Kidney capillary endothelial cell (primary cell): Measurements from ENCODE around the gene SLC6A18.
A peak's percentile ranks its signal among the peaks of the same experiment; 100 is the strongest.
"Not testable (repeated sequence)": the region's sequence is repeated elsewhere in the genome, so short reads cannot be mapped to it uniquely, and the experiment has no call there.

ENCODE experiments used
- DNase-seq: peaks from one replicate; pipeline ENCODE4 v3.0.0-alpha.2; 2018; ENCODE audit warnings: low spot score

Gene SLC6A18

DNA sequence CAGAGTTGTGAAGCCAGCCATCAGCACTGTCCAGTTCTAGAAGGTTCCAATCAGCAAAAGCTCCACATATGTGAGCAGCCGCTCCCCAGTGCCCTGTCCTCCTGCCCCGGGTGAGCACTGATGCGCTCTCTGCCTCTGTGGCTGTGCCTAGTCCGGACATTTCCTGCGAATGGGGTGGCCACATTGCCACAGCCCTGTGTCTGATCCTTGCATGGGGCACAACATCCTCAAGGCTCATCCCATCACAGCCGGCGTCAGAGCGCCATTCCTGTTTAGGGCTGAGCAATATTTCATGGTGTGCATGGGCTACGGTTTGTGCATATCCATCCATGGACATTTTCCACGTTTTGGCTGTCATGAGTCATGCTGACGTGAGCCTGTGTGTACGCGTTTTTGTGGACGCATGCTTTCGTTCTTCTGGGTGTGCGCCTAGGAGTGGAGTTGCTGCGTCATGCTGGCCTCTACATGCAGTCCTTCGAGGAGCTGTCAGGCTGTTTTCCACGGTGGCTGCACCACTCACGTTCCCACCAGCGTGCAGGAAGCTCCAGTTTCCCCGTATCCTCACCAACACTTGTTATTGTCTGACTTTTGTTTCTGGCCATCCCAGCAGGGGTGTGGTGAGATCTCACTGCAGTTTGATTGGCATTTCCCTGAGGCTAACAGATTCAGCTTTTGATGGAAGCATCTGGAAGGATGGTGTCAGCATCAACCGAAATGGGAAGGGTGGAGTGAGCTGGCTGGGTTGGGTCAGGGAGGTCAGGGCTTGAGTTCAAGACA, 9.7 kb upstream of the SLC6A18 start:
- no peak for DNase-seq

DNA sequence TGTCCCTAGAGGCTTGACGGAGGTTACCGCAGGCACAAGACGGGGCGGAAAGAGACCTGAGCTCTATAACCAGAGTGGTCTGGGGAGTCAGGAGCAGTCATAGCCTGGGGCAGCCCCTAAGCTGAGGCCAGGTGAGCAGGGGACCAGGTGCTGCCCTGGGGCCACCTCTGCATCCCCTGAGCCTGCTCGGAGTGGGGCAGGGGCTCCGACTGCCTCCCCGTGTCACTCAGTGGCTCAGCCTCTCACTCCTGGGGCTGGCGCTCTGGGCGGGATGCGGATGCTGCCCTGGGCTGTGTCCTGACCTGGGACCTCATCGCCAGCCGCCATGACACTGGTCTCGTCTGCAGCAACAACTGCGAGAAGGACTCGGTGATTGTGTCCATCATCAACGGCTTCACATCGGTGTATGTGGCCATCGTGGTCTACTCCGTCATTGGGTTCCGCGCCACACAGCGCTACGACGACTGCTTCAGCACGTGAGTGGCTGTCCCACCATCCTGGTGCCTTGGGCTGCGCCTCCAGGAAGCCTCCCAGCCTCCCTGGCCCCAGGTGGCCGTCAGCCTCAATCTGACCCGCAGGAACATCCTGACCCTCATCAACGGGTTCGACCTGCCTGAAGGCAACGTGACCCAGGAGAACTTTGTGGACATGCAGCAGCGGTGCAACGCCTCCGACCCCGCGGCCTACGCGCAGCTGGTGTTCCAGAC, 8.8 kb upstream of the SLC6A18 start:
- no peak for DNase-seq

DNA sequence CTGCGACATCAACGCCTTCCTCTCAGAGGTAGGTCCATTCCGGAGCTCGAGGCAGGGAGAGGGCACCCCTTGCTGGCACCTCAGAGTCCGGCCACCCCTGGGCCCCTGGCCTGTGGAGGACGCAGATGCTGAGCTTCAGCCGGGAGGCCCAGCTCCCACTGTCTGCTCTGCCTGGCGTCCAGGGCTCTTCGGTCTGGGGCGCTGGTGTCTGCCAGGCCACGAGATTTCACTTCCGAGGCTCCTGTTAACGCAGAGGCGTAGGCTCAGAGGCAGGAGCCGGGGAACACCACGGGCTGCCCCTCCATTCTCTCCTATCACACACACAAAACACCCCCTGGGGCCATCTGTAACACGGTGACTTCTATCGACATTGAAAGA, 8.3 kb upstream of the SLC6A18 start:
- no peak for DNase-seq

DNA sequence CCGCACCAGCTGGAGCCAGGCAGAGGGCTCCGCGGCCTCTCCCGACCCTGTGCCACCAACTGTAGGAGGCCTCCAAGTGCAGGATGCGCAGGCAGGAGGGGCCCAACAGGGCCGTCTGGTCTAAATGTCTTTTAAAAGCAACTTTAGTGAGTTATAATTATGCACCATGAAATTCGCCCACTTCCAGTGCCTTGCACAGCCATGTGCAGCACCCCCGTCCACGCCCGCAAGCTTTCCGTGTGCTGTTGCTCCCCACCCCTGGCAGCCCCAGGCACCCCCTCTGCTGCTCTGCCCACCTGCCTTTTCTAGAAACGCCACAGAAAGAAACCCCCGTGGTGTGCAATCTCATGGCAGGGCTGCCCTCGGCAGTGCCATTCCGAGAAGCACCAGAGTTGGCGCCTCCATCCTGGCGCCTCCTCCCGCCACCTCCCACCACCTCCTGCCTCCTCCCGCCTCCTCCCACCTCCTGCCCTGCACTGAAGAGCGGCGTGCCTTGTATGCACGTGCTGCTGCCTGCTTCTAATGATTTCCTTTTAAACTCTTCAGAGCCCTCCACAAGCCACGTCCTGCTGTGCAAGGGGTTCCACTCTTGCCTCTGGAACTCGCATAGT, 7.5 kb upstream of the SLC6A18 start:
- no peak for DNase-seq

DNA sequence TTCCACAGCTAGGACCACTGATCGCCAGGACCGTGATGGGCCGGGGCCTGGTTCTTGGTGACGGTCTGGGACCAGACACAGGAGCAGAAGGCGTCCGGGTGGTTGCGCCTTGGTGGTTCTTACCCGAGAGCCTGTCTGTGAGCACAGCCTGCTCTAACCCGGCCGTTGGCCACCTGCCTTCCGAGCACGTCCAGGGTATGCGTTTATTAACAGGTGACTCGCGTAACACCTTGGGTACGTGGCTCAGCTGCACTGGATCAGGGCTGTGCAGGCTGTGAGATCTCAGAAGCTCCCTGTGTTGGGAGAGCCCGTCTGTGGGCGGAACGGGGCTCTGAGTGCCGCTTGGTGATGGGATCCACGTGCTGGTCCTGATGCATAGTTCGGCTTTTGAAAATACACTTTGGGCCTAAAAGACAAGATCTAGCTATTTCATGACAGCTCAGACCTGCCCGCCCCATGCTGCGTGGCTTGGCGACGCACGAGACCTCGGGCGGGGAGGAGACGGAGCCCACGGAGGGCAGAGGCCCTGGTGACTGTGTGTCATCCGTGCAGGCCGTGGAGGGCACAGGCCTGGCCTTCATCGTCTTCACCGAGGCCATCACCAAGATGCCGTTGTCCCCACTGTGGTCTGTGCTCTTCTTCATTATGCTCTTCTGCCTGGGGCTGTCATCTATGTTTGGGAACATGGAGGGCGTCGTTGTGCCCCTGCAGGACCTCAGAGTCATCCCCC, 6.7 kb upstream of the SLC6A18 start:
- no peak for DNase-seq

DNA sequence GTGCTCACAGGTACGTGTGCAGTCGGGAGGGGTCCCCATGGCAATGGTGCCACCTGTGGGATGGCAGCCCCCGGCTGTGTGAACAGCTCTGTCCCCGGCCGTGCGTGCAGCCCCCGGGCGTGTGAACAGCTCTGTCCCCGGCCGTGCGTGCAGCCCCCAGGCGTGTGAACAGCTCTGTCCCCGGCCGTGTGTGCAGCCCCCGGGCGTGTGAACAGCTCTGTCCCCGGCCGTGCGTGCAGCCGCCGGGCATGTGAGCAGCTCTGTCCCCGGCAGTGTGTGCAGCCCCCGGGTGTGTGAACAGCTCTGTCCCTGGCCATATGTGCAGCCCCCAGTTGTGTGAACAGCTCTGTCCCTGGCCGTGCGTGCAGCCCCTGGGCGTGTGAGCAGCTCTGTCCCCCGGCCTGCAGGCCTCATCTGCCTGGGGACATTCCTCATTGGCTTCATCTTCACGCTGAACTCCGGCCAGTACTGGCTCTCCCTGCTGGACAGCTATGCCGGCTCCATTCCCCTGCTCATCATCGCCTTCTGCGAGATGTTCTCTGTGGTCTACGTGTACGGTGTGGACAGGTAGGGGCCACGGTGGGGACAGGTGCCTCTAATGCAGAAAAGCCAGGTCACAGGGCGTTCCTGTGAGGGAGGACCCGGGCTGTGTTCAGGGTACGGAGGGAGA, 5.9 kb upstream of the SLC6A18 start:
- no peak for DNase-seq

DNA sequence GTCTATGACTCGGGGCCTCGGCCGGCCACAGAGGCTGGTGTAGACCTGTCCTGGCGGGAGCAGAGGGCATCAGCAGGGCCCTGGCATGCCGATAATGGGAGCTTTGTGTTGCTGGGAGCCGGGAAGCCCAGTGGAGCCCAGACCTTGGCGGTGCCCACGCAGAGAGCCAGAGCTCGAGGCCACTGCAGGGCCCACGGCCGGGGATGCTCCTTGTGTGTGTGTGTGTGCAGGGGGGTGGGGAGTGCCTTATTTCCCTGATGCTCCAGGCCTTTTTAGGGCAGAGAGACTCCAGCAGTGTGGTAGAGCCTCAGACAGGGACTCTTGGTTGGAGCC, 5.4 kb upstream of the SLC6A18 start:
- DNase-seq, result no peak

DNA sequence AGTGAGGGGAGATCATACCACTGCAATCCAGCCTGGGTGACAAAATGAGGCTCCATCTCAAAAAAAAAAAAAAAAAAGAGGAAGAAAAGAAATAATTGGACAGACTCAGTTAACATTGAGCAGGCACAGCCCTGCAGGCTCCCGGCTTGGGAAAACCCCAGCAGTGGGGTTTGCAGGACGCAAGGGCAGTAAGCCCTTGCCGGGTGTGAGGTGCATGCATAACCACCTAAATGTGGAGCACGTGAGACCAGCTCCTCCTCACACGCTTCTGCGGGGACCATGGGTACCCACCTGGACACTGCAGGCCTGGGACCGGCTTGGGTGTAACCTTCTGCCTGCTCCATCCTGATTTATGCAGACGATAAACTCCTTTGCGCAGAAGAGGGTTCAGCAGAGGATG, 4.8 kb upstream of the SLC6A18 start:
- no peak for DNase-seq

DNA sequence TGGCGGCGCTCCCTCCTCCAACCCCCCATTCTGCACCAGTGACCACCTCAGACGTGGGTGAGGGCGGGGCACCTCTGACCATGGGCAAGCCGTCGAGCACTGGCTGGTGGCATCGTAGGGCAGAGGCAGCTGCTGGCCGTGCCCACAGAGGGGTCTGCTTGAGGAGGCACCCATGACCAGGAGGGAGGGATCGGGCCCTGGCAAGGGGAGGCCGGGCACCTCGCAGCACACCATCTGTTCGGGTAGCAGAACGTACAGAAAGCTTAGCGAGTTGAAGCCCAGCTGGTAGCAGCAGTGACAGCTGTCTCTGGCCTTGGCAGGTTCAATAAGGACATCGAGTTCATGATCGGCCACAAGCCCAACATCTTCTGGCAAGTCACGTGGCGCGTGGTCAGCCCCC, 4.3 kb upstream of the SLC6A18 start:
- no peak for DNase-seq

DNA sequence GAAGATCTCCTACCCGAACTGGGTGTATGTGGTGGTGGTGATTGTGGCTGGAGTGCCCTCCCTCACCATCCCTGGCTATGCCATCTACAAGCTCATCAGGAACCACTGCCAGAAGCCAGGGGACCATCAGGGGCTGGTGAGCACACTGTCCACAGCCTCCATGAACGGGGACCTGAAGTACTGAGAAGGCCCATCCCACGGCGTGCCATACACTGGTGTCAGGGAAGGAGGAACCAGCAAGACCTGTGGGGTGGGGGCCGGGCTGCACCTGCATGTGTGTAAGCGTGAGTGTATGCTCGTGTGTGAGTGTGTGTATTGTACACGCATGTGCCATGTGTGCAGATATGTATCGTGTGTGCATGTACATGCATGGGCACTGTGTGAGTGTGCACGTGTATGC, 3.5 kb upstream of the SLC6A18 start:
- no peak for DNase-seq

DNA sequence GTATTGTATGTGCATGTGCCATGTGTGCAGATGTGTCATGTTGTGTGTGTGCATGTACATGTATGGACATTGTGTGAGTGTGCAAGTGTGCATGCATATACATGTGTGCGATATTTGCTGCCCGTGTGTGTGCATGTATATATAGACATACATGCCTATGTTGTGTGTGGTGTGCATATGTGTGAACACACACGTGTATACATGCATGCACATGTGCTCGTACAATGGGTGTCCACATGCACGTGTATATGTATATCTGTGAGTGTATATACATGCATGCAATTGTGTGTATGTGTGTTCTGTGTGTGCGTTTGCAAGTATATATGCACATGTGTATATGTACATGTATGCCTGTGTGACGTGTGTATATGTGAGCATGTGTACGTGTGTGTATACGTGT, 3.0 kb upstream of the SLC6A18 start:
- no peak for DNase-seq

DNA sequence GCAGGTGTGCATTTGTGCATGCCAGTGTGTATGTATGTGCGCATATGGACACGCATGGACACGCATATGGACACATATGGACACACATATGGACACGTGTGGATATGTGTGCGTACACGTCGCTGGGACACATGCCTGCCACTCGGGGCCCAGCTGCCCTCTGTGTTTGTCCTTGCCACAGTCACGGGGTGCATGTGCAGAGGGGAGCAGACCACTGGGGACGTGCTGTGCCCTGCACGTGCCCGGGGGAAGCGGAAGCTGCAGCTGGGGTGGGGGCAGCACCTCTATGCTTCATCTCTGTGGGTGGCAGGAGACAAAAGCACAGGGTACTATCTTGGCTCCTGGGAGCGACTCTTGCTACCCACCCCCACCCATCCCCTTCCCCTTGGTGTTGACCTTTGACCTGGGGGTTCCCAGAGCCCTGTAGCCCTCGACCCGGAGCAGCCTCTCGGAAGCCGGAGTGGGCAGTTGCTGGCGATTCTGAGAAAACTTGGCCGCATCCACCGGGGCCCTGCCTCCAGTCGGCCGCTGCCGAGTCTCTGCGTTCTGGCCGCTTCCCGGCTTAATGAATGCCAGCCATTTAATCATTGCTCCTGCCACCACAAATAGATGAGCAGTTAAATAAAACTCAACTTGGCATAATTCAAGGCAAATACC, 2.4 kb upstream of the SLC6A18 start:
- DNase-seq, result no peak

DNA sequence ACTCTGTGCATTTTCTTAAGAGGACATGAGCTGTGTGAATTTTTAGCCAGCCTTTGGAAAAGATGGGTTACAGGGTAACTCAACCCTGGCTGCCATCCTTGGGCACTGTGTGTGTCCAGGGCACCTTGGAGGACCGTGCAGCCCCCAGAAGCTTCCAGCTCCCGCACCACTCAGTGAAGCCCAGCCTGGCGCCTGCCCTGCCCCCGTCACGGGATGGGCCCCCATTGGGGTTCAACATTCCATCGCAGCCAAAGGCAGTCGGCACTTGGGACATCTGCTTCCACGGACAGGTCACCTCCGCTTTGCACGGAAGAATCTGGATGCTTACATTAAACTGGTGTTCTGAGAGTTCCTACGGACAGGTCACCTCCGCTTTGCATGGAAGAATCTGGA, 1.9 kb upstream of the SLC6A18 start:
- DNase-seq, result no peak

DNA sequence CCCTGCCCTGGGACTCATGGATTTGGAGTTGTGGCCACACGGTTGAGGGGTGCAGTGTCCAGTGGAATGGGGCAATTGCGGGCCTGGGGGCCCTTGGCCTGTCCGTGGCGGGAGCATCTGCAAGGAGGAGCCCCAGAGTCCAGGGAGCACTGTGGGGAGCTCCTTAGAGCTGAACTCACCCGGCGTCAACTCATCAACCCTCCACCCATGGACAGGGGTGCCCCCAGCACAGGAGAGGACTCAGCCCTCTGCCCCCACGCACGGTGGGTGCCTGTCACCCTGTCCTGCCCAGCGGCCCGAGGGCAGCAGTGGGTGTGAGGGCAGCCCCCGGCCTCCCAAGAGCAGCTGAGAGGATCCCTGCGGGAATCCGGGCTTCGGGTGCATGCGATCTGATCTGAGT, 550 bp upstream of the SLC6A18 start:
- no peak for DNase-seq

DNA sequence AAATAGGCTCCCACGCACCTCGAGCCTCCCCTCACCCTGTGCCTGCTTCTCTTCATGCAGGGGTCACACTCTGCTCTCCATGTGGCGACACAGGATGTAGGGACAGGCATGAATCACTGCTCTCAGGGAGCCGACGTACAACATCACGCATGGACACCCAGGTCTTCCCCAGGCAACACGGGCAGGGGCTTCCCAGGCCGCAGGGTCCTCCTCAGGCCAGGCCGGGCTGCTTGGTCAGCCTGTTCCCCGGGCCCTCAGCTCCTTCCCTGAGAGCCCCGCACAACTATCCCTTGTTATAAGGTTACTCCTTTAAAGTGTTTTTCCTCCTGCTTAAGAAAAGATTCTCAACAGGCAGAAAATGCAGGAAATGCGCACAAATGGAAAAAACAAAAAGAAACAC, 1.1 kb downstream of the SLC6A18 start:
- DNase-seq, result no peak

DNA sequence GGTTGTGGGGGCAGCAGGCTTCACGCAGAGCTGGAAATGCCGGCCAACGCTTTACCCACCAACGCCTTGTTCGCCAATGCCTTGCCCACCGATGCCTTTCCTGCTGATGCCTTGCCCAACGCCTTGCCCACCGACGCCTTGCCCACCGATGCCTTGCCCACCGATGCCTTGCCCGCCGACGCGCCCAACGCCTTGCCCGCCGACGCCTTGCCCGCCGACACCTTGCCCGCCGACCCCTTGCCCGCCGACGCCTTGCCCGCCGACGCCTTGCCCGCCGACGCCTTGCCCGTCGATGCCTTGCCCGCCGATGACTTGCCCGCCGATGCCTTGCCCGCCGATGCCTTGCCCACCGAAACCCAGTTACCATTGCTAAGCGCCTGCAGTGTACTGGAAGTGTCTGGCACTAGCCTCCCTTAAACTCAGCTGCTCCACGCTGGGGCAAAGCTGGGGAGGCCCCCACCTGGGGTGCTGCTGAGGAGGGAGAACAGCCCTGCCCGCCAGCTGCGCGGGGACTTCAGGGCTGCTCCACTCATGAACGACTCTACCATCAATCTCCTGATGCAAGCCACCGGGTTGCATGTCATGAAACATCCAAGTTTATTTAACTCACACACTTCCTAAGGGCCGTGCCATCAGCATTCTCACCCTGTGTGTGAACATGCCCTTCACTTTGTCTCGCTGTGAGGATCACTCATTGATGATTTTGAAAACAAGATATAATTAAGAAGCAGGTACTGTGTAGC, 1.8 kb downstream of the SLC6A18 start:
- no peak for DNase-seq

DNA sequence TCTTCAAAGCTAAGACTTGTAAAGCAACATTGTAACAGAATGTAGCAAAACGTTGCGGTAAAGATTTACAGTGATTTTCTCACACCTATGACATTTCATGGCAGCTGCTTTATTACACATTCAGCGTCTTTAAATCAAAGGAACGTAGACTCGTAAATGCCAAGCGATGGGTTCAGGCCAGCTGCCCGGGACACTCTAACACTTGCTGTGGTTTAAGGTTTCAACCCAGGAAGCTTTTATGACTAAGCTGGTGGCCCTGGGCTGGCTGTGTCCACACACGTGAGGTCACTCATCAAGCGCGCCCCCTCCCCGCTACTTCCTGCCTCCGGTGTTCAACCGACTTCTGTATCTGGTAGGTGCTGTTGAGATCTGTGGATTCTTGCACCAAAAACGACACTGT, 2.5 kb downstream of the SLC6A18 start:
- peak; percentile 38 for DNase-seq

DNA sequence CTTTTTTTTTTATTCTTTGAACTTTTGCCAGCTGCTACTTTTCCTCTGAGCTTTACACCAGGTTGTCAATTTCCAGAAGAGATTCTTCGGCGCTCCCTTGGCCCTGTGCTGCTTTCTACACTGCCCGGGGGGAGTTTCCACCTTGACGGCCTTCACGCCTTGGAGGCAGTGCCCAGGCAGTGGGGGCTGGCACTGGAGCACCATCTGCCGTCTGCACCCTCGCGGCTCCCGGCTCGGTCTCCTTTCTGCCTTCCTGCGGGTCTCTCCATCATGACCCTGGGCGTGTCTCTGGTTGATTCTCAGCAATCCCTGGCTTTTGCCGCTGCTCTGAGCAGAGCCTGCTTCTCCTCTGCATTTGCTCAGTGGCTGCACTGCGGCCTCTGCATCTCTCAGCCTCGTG, 2.9 kb downstream of the SLC6A18 start:
- DNase-seq, result no peak

DNA sequence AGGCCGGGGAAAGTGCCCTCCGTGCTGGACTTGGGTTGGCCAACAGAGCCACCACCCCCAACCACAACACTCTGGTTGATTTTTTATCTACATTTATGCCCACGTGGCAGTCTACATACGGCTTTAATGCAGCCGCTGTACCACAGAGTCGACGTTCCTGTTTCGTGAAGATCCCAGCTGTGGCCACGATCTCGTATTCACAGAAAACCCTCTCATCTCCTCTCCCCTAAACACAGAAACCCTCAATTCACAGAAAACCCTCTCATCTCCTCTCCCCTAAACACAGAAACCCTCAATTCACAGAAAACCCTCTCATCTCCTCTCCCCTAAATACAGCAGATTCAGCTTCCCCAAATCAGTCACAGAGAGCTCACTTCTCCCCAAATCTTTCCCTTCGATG, 3.8 kb downstream of the SLC6A18 start:
- DNase-seq, result not testable (repeated sequence)

DNA sequence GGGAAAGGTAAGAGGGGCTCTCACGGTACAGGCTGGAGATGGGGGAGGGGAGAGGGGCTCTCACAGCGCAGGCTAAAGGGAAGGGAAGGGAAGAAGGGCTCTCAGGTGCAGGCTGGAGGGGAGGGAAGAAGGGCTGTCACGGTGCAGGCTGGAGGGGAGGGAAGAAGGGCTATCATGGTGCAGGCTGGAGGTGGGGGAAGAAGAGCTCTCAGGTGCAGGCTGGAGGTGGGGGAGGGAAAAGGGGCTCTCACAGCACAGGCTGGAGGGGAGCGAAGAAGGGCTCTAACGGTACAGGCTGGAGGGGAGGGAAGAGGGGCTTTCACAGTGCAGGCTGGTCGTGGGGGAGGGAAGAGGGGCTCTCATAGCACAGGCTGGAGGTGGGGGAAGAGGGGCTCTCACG, 4.6 kb downstream of the SLC6A18 start:
- DNase-seq, result no peak

DNA sequence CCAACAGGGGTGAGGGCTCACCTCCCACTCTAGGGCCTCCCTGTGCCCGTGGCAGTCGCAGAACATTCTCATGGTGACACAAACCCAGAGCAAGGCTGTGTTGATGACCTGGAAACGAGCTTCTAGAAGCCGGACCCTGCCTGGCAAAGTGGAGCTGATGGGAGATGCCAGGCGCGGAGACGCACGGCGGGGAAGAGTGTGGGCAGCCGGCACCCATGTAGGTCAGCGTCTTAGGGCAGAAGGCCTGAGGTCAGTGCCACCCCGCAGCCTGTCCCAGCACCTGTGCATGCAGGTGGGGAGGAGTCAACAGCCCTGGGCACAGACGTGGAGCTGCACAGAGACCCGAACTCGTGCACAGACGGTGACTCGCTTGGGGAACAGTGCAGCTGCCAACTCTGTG, 5.4 kb downstream of the SLC6A18 start:
- no peak for DNase-seq
